ENCODE data around the gene ZNF778. TPM values are rescaled to one million over a fixed set of nuclear protein-coding genes. Genes with fewer than 3 reads are reported as not detected.
A peak's percentile ranks its signal among the peaks of the same experiment; 100 is the strongest.

ZNF778 gene
- total and polyA plus RNA-seq, 10 of the 15 experiments (the other 5 are each of a cell fraction or from before 2014, with no cell fraction given), result 0.20 to 9.7 (median 4.1) TPM

- DNase-seq (ENCODE audit: low read depth, low spot score), result no peak
- H3K36me3 ChIP-seq (ENCODE audit: control insufficient read depth in 2 of 2, insufficient read depth in 2 of 2, low read length in 1 of 2), result peaks cover 0 to 5% of the 10 kb centered on the region in 2 experiments; a peak in 2 of 4 replicates
- WGBS (ENCODE audit: insufficient coverage, insufficient replicate concordance, low lambda C conversion rate, missing lambda C conversion rate), result 1% methylated on average over 11 of the region's 11 CpGs
- peak overlapping the region; percentile 90 for H2AFZ ChIP-seq (ENCODE audit: control insufficient read depth, low read depth, low read length)
- H3K4me3 ChIP-seq, result peak overlapping the region; percentile 92
- H3K9ac ChIP-seq (ENCODE audit: control insufficient read depth, insufficient read depth, low read length), result peak overlapping the region; percentile 82
- POLR2A ChIA-PET, result interaction anchor here (0.6 kb wide), 1 partner anchor 281 kb away, joined by 11 read pairs; no protein-coding TSS in a partner anchor
- CTCF ChIA-PET, result interaction anchor here (1.0 to 2.5 kb wide), 4 partner anchors 23 to 480 kb away, joined by 4 to 11 read pairs (median 10); partner anchors contain the start of gene APRT
- no peak for TF ChIP-seq NRF1 (conservative IDR thresholded peaks at IDR 0.05; ENCODE audit: low read depth, low read length)
- no peak for TF ChIP-seq SMAD5 (IDR thresholded peaks at IDR 0.05; ENCODE audit: low read depth)
- TF ChIP-seq ZNF207 (IDR thresholded peaks at IDR 0.05; ENCODE audit: borderline replicate concordance), result no peak
- no peak for TF ChIP-seq DPF2 (IDR thresholded peaks at IDR 0.05)
- TF ChIP-seq KAT2A (conservative IDR thresholded peaks at IDR 0.05; ENCODE audit: control insufficient read depth, low read depth, low read length), result no peak
- TF ChIP-seq CBX5 (IDR thresholded peaks at IDR 0.05; ENCODE audit: low read depth), result no peak
- no peak for TF ChIP-seq HCFC1 (IDR thresholded peaks at IDR 0.05; ENCODE audit: low read length)
- TF ChIP-seq, protein P1, sequence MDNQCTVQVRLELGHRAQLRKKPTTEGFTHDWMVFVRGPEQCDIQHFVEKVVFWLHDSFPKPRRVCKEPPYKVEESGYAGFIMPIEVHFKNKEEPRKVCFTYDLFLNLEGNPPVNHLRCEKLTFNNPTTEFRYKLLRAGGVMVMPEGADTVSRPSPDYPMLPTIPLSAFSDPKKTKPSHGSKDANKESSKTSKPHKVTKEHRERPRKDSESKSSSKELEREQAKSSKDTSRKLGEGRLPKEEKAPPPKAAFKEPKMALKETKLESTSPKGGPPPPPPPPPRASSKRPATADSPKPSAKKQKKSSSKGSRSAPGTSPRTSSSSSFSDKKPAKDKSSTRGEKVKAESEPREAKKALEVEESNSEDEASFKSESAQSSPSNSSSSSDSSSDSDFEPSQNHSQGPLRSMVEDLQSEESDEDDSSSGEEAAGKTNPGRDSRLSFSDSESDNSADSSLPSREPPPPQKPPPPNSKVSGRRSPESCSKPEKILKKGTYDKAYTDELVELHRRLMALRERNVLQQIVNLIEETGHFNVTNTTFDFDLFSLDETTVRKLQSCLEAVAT (IDR thresholded peaks at IDR 0.05), result no peak
- no peak for TF ChIP-seq SUZ12 (IDR thresholded peaks at IDR 0.05; ENCODE audit: unreplicated experiment)
- TF ChIP-seq YY1 (IDR thresholded peaks at IDR 0.05; ENCODE audit: low read depth, low read length), result no peak
- TF ChIP-seq E4F1 (IDR thresholded peaks at IDR 0.05; ENCODE audit: borderline replicate concordance, partially characterized antibody), result no peak
- no peak for TF ChIP-seq EED (IDR thresholded peaks at IDR 0.05; ENCODE audit: low read depth)
- no peak for TF ChIP-seq SIN3A (IDR thresholded peaks at IDR 0.05; ENCODE audit: low read depth, low read length)
- no peak for TF ChIP-seq KLF5 (IDR thresholded peaks at IDR 0.05; ENCODE audit: partially characterized antibody)
- TF ChIP-seq, protein P2, sequence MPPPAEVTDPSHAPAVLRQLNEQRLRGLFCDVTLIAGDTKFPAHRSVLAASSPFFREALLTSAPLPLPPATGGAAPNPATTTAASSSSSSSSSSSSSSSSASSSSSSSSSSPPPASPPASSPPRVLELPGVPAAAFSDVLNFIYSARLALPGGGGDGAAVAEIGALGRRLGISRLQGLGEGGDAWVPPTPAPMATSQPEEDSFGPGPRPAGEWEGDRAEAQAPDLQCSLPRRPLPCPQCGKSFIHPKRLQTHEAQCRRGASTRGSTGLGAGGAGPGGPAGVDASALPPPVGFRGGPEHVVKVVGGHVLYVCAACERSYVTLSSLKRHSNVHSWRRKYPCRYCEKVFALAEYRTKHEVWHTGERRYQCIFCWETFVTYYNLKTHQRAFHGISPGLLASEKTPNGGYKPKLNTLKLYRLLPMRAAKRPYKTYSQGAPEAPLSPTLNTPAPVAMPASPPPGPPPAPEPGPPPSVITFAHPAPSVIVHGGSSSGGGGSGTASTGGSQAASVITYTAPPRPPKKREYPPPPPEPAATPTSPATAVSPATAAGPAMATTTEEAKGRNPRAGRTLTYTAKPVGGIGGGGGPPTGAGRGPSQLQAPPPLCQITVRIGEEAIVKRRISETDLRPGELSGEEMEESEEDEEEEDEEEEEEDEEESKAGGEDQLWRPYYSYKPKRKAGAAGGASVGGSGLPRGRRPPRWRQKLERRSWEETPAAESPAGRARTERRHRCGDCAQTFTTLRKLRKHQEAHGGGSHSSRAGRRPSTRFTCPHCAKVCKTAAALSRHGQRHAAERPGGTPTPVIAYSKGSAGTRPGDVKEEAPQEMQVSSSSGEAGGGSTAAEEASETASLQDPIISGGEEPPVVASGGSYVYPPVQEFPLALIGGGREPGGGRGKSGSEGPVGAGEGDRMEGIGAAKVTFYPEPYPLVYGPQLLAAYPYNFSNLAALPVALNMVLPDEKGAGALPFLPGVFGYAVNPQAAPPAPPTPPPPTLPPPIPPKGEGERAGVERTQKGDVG (CRISPR knock-in tag; IDR thresholded peaks at IDR 0.05), result no peak
- TF ChIP-seq MEF2A (IDR thresholded peaks at IDR 0.05; ENCODE audit: insufficient read depth, low read depth, low read length), result no peak
- no peak for TF ChIP-seq BRCA1 (IDR thresholded peaks at IDR 0.05; ENCODE audit: low read depth, low read length)
- TF ChIP-seq SIX5 (IDR thresholded peaks at IDR 0.05; ENCODE audit: low read depth, low read length, severe bottlenecking), result no peak
- no peak for TF ChIP-seq POU2F2 (IDR thresholded peaks at IDR 0.05; ENCODE audit: borderline replicate concordance, low read depth, low read length)
- TF ChIP-seq NFYA (IDR thresholded peaks at IDR 0.05; ENCODE audit: borderline replicate concordance, low read depth, low read length), result no peak
- intact Hi-C loops (cut with micrococcal nuclease; ENCODE audit: unreplicated experiment) (loop anchor here (2.0 to 10.0 kb wide), 2 partner anchors 46 to 472 kb away; partner anchors contain the start of gene CDH15), in situ Hi-C loops (cut with MboI) (no loop called here)
- H3K9me3 ChIP-seq (replicated peaks; ENCODE audit: control insufficient read depth, insufficient read depth, low read length), result no peaks in the 10 kb centered on the region
- peak overlapping the region; percentile 88 for H3K4me2 ChIP-seq (ENCODE audit: control insufficient read depth, insufficient read depth)
- TSS peak; percentile 97 for BruUV-seq (replicated peaks)
- no peak for ATAC-seq
- SMC1A ChIA-PET (ENCODE audit: uncharacterized antibody, unreplicated experiment), result interaction anchor here (1.2 kb wide), 1 partner anchor 364 kb away, joined by 3 read pairs; no protein-coding TSS in a partner anchor
- RAD21 ChIA-PET (ENCODE audit: unreplicated experiment), result interaction anchor here (0.8 to 1.4 kb wide), 5 partner anchors 46 to 432 kb away, joined by 3 to 7 read pairs (median 3); partner anchors contain the start of genes APRT, CDH15 and PIEZO1
- peaks cover 3% of the 10 kb centered on the region for H3K4me1 ChIP-seq (ENCODE audit: control insufficient read depth, insufficient read depth, low read length)
- H4K20me1 ChIP-seq (ENCODE audit: control insufficient read depth, insufficient read depth), result no peaks in the 10 kb centered on the region
- H3K27ac ChIP-seq (ENCODE audit: control insufficient read depth, insufficient read depth), result peak overlapping the region; percentile 86
- no peak for FAIRE-seq
- no peaks in the 10 kb centered on the region for H3K27me3 ChIP-seq (replicated peaks in 1 of 2; ENCODE audit: control insufficient read depth in 2 of 2, insufficient read depth in 2 of 2, low read length in 1 of 2)
- peaks cover 6% of the 10 kb centered on the region for H3K79me2 ChIP-seq (ENCODE audit: control insufficient read depth, insufficient read depth, low read length)
Measured at GRCh38 chr16:89217138-89217387, 440 bp upstream of the ZNF778 start.

All from GM12878 (cell line).